PC-3 (cell line): Measurements from ENCODE around the gene PLXNB2. TPM values are rescaled to one million over a fixed set of nuclear protein-coding genes. Genes with fewer than 3 reads are reported as not detected.
A peak's percentile ranks its signal among the peaks of the same experiment; 100 is the strongest.

Source experiments
- ATAC-seq: fragments of 200-7000 bp; cut with Tn5 transposase; 2 replicates; pipeline ENCODE4 v1.9.1; 2020; ENCODE audit warnings: mild to moderate bottlenecking, moderate library complexity
- BruUV-seq: library from RNA; stranded (reverse); fragments of 400-500 nt; replicated peaks from 2 replicates; lab custom pipeline; 2021; lab: Mats Ljungman, UMichigan
- CTCF ChIA-PET: fragments of 300-600 bp; sonication (Branson Sonifier 250); formaldehyde crosslinking; loops from one replicate; lab custom pipeline; 2022; ENCODE audit warnings: antibody characterized with exemption; lab: Charles Lee
- POLR2A ChIA-PET: fragments of 300-600 bp; sonication (Branson Sonifier 250); formaldehyde crosslinking; loops from one replicate; lab custom pipeline; 2022; ENCODE audit warnings: antibody characterized with exemption; ENCODE audit not compliant: unreplicated experiment; lab: Charles Lee
- DNase-seq: peaks from one replicate; pipeline ENCODE4 v3.0.0-alpha.2; 2015
- H2AFZ ChIP-seq: fragments of 300-600 bp; sonication (generic); 2 replicates; pipeline ENCODE4 v1.6.0; 2016; ENCODE audit warnings: antibody characterized with exemption, low read length
- H3F3A ChIP-seq: fragments of 300-600 bp; sonication (generic); one replicate; pipeline ENCODE4 v1.6.0; 2017; ENCODE audit warnings: antibody characterized with exemption, low read length, control low read depth, mild to moderate bottlenecking; ENCODE audit not compliant: unreplicated experiment
- H3K27ac ChIP-seq: fragments of 300-600 bp; sonication (generic); 2 replicates; pipeline ENCODE4 v1.5.1; 2016; ENCODE audit warnings: mild to moderate bottlenecking, low read length
- H3K27me3 ChIP-seq: fragments of 300-600 bp; sonication (generic); 2 replicates; pipeline ENCODE4 v1.6.1; 2016; ENCODE audit warnings: low read length, mixed read lengths
- H3K36me3 ChIP-seq: fragments of 300-600 bp; sonication (generic); 2 replicates; pipeline ENCODE4 v1.6.1; 2016; ENCODE audit warnings: low read depth, mixed run types, low read length, mixed read lengths
- H3K4me1 ChIP-seq: fragments of 300-600 bp; sonication (generic); 2 replicates; pipeline ENCODE4 v1.5.1; 2016; ENCODE audit warnings: low read length; ENCODE audit not compliant: insufficient read depth
- H3K4me2 ChIP-seq: fragments of 300-600 bp; sonication (generic); 2 replicates; pipeline ENCODE4 v1.6.0; 2016; ENCODE audit warnings: low read length
- H3K4me3 ChIP-seq: fragments of 300-600 bp; sonication (generic); 2 replicates; pipeline ENCODE4 v1.5.1; 2016; ENCODE audit warnings: mild to moderate bottlenecking, low read length, mixed read lengths
- H3K79me2 ChIP-seq: fragments of 300-600 bp; sonication (generic); 2 replicates; pipeline ENCODE4 v1.6.1; 2017; ENCODE audit warnings: low read length, mixed read lengths
- H3K9ac ChIP-seq: fragments of 300-600 bp; sonication (generic); 2 replicates; pipeline ENCODE4 v1.6.0; 2016; ENCODE audit warnings: mild to moderate bottlenecking, low read length
- H3K9me2 ChIP-seq: fragments of 300-600 bp; sonication (generic); replicated peaks from 2 replicates; pipeline ENCODE4 v1.6.1; 2016; ENCODE audit warnings: mixed run types, low read length, mixed read lengths
- H3K9me3 ChIP-seq: fragments of 300-600 bp; sonication (generic); 2 replicates; pipeline ENCODE4 v1.6.1; 2016; ENCODE audit warnings: low read length, mixed read lengths
- H4K20me1 ChIP-seq: fragments of 300-600 bp; sonication (generic); 2 replicates; pipeline ENCODE4 v1.6.1; 2016; ENCODE audit warnings: low read length, mixed read lengths
- CTCF ChIP-seq: fragments of 300-600 bp; sonication (generic); conservative IDR thresholded peaks from 2 replicates; pipeline ENCODE4 v1.5.1; 2017; ENCODE audit warnings: antibody characterized with exemption, low read depth, mild to moderate bottlenecking, low read length
- EZH2 ChIP-seq: fragments of 300-600 bp; sonication (generic); IDR thresholded peaks from one replicate; pipeline ENCODE4 v1.6.1; 2017; ENCODE audit warnings: antibody characterized with exemption, mild to moderate bottlenecking, low read length; ENCODE audit not compliant: unreplicated experiment
- EZH2phosphoT487 ChIP-seq: fragments of 300-600 bp; sonication (generic); IDR thresholded peaks from 2 replicates; pipeline ENCODE4 v1.6.1; 2018; ENCODE audit warnings: mild to moderate bottlenecking, antibody characterized with exemption, low read length, borderline replicate concordance
- intact Hi-C: fragments of 100-400 bp; cut with micrococcal nuclease; formaldehyde crosslinking; loops from 2 replicates; pipeline ENCODE4 v1.9.0; 2023
- total RNA-seq: library from RNA; depleted of rRNA; stranded (reverse); fragments of >200 nt; gene quantifications from 2 replicates; pipeline ENCODE4 v1.2.3, GENCODE V29; 2014

The PLXNB2 gene
- total RNA-seq, 1 experiment from 2014 or later = 68.2 TPM

DNA sequence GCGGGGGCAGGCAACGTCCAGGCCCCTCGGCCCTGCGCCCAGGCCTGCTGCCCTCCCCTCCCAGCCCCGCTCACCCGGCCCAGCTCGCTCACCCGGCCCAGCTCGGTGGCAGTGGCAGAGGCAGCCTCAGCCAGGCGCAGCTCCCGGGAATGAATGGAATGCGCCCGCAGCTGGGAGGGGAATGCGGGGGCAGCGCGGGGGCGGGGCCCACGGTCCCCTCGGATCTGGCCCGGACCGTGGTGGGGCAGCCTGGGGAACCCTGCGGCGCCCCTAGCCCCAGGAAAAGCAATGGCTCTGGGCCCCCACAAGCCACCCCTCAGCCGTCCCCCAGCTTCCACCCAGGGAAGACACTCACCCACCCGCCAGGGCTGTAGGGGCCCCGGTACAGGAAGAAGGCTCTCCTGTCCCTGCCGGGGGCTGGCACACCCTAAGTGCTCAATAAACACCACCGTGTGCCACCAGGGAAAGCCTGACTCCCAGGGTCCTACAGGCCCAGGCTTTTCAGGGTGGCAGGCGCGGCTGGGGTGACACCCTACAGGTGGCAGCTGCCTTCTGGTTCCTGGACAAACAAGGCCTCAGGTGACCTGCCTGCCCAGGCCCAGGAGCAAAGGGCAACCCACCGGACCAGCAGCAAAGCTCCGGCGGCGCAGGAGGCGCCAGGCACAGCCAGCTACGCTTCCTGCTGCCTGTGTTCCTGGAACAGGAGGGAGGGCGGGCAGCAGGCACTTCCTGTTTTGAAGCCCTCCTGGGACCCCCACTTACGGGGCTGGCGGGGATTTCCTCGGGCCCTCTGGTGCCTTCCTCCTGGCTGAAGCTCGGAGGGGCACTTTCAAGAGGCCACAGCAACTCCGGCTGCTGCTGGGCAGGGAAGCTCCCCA is 13.8 kb downstream of the PLXNB2 start:
- Histone ChIP-seq H3K9me2 (no peaks in the 10 kb centered on the region), H3K9ac (peak overlapping the region; percentile 40), H3K27ac (peak overlapping the region; percentile 54), H3K36me3 (no peaks in the 10 kb centered on the region), H3K27me3 (no peaks in the 10 kb centered on the region), H3K4me2 (peak overlapping the region; percentile 77), H4K20me1 (no peaks in the 10 kb centered on the region; the same call in 1 of the 2 replicates), H3F3A (no peaks in the 10 kb centered on the region), H3K9me3 (no peaks in the 10 kb centered on the region), H3K79me2 (peaks cover 92% of the 10 kb centered on the region), H2AFZ (no peak overlapping the region), H3K4me1 (peaks cover 20% of the 10 kb centered on the region), H3K4me3 (peak overlapping the region; percentile 48)
- ChIA-PET POLR2A (interaction anchor here (0.5 kb wide), 1 partner anchor 11 kb away, joined by 3 read pairs; no protein-coding TSS in a partner anchor), CTCF (interaction anchor here (1.0 kb wide), 1 partner anchor 11 kb away, joined by 3 read pairs; no protein-coding TSS in a partner anchor)
- no TSS peak for BruUV-seq
- TF ChIP-seq EZH2 (no peak), CTCF (no peak), EZH2phosphoT487 (no peak)
- DNase-seq = peak; percentile 71
- ATAC-seq = peak; percentile 85
- intact Hi-C loops = no loop called here

DNA sequence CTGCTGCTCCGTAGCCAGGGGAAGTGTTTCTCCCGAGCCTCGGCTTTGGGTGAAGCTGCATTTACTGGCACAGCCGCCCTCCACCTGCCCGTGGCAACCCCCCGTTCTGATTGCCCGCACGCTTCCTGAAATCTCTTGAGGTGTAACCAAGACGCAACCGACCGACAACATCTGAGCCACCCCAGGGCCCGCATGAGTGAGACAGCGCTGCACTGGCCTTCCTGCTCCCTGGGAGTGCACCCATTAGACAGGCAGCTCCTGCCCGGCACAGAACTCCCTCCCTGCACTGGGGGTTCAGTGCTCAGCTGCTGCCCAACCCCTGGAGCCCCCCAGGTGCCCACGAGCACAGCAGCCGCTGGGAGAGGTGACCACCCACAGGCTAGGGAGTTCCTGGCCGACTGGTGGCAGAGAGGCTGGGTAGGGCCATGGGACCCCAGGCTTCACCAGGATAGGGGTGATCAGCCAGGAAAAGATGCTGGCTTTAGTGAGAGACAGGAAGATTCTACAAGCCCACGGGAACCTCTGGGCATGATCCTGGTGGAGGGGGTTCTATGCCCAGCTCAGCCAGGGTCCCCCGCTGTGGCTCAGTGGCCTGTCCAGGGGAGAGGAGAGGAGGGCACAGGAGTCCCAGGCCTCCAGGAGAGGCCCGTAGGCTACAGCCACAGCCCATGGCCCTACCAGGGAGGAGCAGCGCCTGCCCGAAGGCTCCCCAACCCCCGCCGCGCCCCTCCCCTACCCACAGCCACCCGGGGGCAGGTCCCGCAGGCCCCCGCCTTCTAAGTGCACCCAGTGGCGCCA is 14.6 kb downstream of the PLXNB2 start:
- intact Hi-C loops = no loop called here
- Histone ChIP-seq H4K20me1 (no peaks in the 10 kb centered on the region; the same call in 1 of the 2 replicates), H3F3A (no peaks in the 10 kb centered on the region), H2AFZ (no peak overlapping the region), H3K9me3 (no peaks in the 10 kb centered on the region), H3K9me2 (no peaks in the 10 kb centered on the region), H3K36me3 (no peaks in the 10 kb centered on the region), H3K4me2 (peak overlapping the region; percentile 77), H3K4me1 (peaks cover 20% of the 10 kb centered on the region), H3K79me2 (peaks cover 84% of the 10 kb centered on the region), H3K27me3 (no peaks in the 10 kb centered on the region), H3K9ac (peak overlapping the region; percentile 40; the same call in 1 of the 2 replicates), H3K4me3 (peak overlapping the region; percentile 48), H3K27ac (peak overlapping the region; percentile 54)
- DNase-seq = no peak
- TF ChIP-seq EZH2 = no peak
- TF ChIP-seq EZH2phosphoT487 = no peak
- no peak for TF ChIP-seq CTCF
- CTCF ChIA-PET = interaction anchor here (1.0 kb wide), 1 partner anchor 12 kb away, joined by 3 read pairs; no protein-coding TSS in a partner anchor
- POLR2A ChIA-PET = no interaction called here
- ATAC-seq = no peak
- BruUV-seq = no TSS peak
